Liver (tissue), 3 donors: Measurements from ENCODE around the gene DPYD.

ENCODE experiments used
- ATF3 ChIP-seq: IDR thresholded peaks from 2 replicates; pipeline ENCODE4 v1.6.1; 2016; ENCODE audit warnings: antibody characterized with exemption
- CTCF ChIP-seq: fragments of 150-350 bp; IDR thresholded peaks from 2 replicates; pipeline ENCODE4 v1.5.1; 2017; ENCODE audit warnings: improper control_type of control experiment, low read depth, low read length; ENCODE audit not compliant: missing input control
- EGR1 ChIP-seq, 2 donors: IDR thresholded peaks; 2 replicates each; pipeline ENCODE4 v1.6.1; 2016 to 2018; ENCODE audit warnings: antibody characterized with exemption in 2 of 2, low read depth in 2 of 2
- FOXA1 ChIP-seq: IDR thresholded peaks from 2 replicates; pipeline ENCODE4 v1.6.1; 2016; ENCODE audit warnings: antibody characterized with exemption
- GABPA ChIP-seq, 2 donors: IDR thresholded peaks in 1 of 2; conservative IDR thresholded peaks in 1 of 2; 2 replicates each; pipeline ENCODE4 v1.6.1; 2016; ENCODE audit warnings: antibody characterized with exemption in 2 of 2, mild to moderate bottlenecking in 1 of 2, moderate library complexity in 1 of 2
- MAX ChIP-seq: IDR thresholded peaks from 2 replicates; pipeline ENCODE4 v1.6.1; 2016; ENCODE audit warnings: antibody characterized with exemption
- RAD21 ChIP-seq, 2 donors: IDR thresholded peaks; 2 replicates each; pipeline ENCODE4 v1.6.1; 2016; ENCODE audit warnings: antibody characterized with exemption in 2 of 2, mild to moderate bottlenecking in 2 of 2
- donor health status: healthy.
- donor health status: healthy.

DNA sequence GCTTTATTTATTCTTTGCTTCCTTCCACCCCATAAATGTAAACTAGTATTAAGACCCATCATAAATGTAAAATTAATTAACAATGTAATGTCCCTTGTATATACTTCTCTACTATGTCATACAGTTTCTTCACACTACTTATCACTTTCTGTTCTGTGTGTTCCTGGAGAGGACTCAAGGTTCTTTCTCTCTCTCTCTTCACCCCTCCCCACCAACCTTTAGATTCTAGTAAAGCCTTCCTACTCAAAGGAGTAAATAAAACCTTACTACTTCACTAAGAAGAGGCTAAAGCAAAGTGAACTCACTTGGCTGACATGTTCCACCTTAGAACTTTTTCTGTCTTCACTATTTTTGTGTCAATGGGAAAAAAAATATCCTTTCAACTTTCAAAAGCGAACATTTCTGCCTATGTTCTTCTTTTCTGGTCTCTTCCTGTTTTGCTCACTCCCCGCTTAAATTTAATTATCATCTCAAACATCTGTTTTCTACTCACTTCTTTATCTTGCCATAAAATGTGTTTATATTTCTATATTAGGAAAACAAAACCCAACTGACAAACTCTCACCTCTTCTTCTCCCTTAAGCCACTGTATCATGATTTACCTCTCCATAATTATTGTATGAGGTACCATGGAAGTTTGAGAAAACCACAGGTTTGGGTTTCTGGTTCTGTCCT is 260.3 kb downstream of the DPYD start:
- TF ChIP-seq CTCF (no peak), RAD21 (IDR thresholded peaks at IDR 0.05) (no peak), GABPA (IDR thresholded peaks at IDR 0.05 in 1 of 2, conservative IDR thresholded peaks at IDR 0.05 in 1 of 2) (no peak), MAX (no peak), ATF3 (no peak), FOXA1 (no peak), EGR1 (IDR thresholded peaks at IDR 0.05; ENCODE audit: low read depth in 2 of 2) (no peak)
